LNCaP clone FGC (cell line): ENCODE results near the gene SRSF9.
A peak's percentile ranks its signal among the peaks of the same experiment; 100 is the strongest.
"Not testable (repeated sequence)": the region's sequence is repeated elsewhere in the genome, so short reads cannot be mapped to it uniquely, and the experiment has no call there.

ENCODE experiments used
- DNase-seq: peaks from one replicate; pipeline ENCODE4 v3.0.0-alpha.2; 2011; ENCODE audit warnings: low read depth
- H3K4me3 ChIP-seq: 2 replicates; pipeline ENCODE4 v1.5.1; 2011; ENCODE audit warnings: mild to moderate bottlenecking, low read depth, low read length, control low read depth
- TF ChIP-seq, protein P1 (sequence below): IDR thresholded peaks from 2 replicates; pipeline ENCODE4 v1.5.1; 2012; ENCODE audit warnings: mild to moderate bottlenecking; ENCODE audit not compliant: control insufficient read depth, insufficient read depth; ENCODE audit errors: extremely low read depth

Gene SRSF9

DNA sequence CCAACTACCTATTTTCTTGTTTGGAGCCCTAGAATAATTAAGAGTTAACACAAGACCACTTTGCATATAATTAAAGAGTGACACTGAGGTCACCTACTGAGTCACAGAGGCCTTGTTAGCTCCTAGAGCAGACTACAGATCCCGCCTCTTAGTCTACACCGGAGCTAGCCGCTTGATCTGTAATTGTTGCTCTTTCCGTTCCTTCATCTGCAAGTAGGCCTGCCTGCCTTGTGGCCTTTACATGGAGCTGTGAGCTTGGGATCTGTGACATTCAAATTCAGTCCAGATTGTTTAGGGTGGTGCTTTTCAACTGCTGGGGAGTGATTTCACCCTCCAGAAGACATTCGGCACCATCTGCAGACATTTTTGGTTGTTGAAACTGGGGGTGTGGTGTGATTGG, 20.8 kb upstream of the SRSF9 start:
- TF ChIP-seq, protein P1, sequence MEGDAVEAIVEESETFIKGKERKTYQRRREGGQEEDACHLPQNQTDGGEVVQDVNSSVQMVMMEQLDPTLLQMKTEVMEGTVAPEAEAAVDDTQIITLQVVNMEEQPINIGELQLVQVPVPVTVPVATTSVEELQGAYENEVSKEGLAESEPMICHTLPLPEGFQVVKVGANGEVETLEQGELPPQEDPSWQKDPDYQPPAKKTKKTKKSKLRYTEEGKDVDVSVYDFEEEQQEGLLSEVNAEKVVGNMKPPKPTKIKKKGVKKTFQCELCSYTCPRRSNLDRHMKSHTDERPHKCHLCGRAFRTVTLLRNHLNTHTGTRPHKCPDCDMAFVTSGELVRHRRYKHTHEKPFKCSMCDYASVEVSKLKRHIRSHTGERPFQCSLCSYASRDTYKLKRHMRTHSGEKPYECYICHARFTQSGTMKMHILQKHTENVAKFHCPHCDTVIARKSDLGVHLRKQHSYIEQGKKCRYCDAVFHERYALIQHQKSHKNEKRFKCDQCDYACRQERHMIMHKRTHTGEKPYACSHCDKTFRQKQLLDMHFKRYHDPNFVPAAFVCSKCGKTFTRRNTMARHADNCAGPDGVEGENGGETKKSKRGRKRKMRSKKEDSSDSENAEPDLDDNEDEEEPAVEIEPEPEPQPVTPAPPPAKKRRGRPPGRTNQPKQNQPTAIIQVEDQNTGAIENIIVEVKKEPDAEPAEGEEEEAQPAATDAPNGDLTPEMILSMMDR = no peak
- DNase-seq = no peak

DNA sequence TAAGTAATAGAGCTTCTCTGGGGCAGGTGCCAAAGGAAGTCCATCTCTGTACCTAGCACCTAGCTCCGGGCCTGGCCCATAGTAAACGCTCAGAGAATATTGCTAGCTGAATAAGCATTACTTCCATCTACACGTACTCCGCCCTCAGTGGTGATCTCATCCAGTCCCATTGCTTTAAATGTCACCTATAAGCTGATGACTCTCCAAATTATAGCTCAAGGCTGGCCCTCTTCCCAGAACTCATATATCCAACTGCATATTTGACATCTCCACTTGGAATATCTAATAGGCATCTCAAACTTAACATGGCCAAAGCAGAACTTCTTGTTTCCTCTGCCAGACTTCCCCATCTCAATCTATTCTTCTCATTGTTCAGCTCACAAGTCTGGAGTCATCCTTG, 19.5 kb upstream of the SRSF9 start:
- TF ChIP-seq, protein P1 = no peak
- DNase-seq = peak; percentile 92
- H3K4me3 ChIP-seq = no peak overlapping the region

More for the DNA sequence above, 20.8 kb upstream of the SRSF9 start:
- no peak overlapping the region for H3K4me3 ChIP-seq

DNA sequence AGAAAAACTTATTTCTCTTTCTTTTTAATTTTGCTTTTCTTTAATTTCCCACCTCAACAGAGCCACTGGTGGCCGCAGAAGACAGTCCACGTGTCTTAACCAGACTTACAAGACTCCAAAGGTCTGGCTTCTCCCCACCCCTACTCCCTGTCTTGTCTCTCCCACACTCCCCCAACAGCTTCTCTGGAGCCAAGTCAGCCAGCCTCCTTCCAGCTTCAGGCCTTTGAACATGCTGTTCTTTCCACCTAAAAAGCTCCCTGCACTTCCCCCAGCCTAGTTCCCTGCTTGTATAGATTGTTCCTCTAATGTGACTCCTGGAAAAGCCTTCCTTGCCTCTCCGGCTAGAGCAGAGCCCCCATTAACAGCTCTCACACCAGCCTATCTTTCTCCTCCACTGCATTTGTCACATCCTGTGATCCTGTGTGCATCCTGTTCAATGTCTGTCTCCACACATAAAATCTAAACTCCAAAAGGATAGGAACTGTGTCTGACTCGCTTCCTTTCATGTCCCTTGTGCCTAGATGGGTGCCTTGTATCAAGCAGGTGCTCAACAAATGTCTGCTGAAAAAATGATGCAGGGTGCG, 18.6 kb upstream of the SRSF9 start:
- TF ChIP-seq, protein P1 = no peak
- H3K4me3 ChIP-seq = no peak overlapping the region
- DNase-seq = no peak

DNA sequence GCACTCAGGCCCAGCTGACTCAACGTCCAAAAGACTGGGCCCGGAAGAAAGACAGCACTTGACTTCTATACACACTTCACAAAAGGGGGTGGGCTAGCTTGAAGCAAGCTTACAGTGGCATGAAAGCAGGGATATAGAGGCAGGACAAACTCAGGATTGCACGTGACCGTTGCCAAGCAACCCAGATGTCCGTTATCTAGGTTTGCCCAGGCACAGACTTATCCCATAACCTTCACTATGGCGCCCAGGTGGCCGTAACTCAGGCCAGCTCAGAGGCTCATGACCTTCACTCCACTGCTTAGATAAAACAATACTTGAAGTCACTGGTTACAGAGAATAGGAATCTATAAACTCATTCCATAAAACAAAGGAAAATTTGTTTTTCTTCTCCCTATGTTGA, 18.0 kb upstream of the SRSF9 start:
- H3K4me3 ChIP-seq, DNase-seq: not testable (repeated sequence)

DNA sequence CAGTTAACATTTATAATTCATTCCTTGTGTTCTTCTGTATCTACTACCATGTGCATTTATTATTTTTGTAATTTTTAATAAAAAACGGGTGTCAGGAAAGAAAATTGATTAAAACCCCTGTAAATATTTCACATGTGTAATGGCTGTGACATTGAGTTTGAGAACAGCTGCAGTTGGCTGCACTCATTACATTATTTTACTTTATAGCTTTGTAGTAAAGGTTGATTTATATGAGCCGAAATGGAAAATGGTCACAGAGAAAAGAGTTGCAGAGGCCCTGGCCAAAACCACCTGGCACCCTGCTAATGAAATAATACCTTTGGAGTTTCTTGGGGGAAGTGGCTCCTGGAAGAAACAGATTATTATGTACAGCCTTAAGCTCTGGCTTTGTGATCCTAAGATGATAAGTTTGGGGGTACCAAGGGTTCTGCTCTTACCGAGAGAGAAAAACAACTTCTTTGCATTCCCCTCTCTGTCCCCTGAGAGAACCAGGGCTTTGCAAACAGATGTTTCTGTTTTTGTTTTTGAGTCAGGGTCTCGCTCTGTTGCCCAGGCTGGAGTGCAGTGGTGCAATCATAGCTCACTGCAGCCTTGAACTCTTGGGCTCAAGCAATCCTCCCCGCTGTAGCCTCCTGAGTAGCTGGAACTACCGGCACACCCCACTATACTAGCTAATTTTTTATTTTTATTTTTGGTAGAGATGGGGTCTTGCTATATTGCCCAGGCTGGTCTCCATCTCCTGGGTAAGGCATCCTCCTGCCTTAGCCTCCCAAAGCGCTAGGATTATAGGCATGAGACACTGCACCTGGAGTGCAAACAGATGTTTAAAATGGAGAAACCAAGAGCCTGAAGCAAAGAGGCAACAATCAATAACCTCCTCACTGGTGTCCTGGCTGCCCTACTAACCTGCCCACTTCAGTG, 16.7 kb upstream of the SRSF9 start:
- no peak overlapping the region for H3K4me3 ChIP-seq
- TF ChIP-seq, protein P1 = no peak
- no peak for DNase-seq

DNA sequence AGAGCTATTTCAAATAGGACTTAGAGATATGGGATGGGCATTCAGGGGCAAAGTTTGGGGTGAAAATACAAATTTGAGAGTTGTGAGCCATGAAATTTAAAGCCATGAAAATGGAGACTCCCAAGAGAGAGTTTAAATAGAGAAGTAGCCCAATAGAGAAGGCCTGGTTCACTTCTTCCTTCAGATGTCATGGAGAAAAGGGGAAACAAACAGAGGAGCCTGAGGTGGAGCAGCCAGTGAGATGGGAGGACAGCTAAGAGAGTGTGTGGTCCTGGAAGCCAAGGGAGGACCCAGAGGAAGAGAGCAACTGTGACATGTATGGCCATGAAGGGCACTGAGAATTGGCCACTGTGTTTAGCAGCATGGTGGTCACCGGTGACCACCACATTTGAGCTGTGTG, 14.1 kb upstream of the SRSF9 start:
- no peak overlapping the region for H3K4me3 ChIP-seq
- TF ChIP-seq, protein P1 = no peak
- DNase-seq = no peak

DNA sequence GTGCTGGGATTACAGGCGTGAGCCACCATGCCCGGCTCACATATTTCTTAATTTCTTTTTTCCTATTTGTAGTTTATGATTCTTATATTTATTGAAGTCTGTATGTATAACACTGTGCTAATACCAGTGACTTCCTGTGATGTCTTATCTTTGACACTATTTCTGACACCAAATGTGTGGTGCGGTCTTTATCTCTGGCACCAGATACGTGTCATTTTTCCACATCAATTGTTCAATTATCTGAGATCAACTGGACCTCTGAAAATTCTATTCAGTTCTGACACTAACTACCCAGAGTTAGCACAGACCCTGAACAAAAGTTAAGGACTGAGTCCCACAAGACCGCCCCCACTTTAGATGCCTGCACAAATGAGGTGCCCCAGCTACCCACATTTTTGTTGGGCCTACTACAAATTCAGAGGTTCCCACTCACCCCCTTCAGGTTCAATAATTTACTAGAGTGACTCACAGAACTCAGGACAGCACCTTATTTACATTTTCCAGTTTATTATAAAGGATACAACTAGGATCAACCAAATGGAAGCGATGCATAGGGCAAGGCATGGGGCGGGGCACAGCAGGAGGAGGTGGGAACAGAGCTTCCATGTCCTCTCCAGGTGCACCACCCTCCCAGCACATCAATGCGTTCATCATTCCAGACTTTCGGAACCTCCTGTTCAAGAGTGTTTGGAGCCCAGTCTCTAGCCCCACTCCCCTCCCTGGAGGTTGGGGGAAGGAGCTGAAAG, 11.6 kb upstream of the SRSF9 start:
- DNase-seq = no peak
- TF ChIP-seq, protein P1 = no peak
- H3K4me3 ChIP-seq = no peak overlapping the region
